ENCODE data around the gene HP. TPM values are rescaled to one million over a fixed set of nuclear protein-coding genes. Genes with fewer than 3 reads are reported as not detected.

HP gene
- total and polyA plus RNA-seq, 4 donors = 8.0 to 1,570 (median 561) TPM

GRCh38 chr16:72014675-72015074 lies 39.6 kb upstream of the HP start:
- no peaks in the 10 kb centered on the region for H3K9me3 ChIP-seq (ENCODE audit: control insufficient read depth in 4 of 4, insufficient read depth in 3 of 4, low read length in 3 of 4)
- H3K27ac ChIP-seq (ENCODE audit: low read depth in 1 of 2, low read length in 1 of 2) = peak overlapping the region in 1 of 2 donors; percentile 69
- TF ChIP-seq CTCF (IDR thresholded peaks at IDR 0.05; ENCODE audit: control extremely low read depth, extremely low read depth) = no peak
- ATAC-seq (ENCODE audit: insufficient read depth, low FRiP score) = no peak
- 89 to 92% methylated on average over 8 of the region's 8 CpGs for WGBS, 2 donors
- H3K4me3 ChIP-seq = no peak overlapping the region
- peaks cover 0 to 13% (median 0%) of the 10 kb centered on the region in 5 donors for H3K4me1 ChIP-seq (ENCODE audit: control insufficient read depth in 5 of 5, insufficient read depth in 5 of 5, low read length in 5 of 5)
- DNase-seq = no peak
- H3K27me3 ChIP-seq (ENCODE audit: control insufficient read depth in 3 of 3, insufficient read depth in 3 of 3, low read length in 2 of 3) = no peaks in the 10 kb centered on the region
- H3K9ac ChIP-seq (ENCODE audit: insufficient read depth in 1 of 2, low read length in 2 of 2) = no peak overlapping the region
- peaks cover 3 to 12% (median 12%) of the 10 kb centered on the region in 4 donors for H3K36me3 ChIP-seq (ENCODE audit: control insufficient read depth in 4 of 4, insufficient read depth in 4 of 4, low read length in 4 of 4)

- Histone ChIP-seq H3K36me3 (ENCODE audit: control insufficient read depth in 4 of 4, insufficient read depth in 4 of 4, low read length in 4 of 4) (peaks cover 3 to 12% (median 12%) of the 10 kb centered on the region in 4 donors), H3K4me1 (ENCODE audit: control insufficient read depth in 5 of 5, insufficient read depth in 5 of 5, low read length in 5 of 5) (peaks cover 0 to 13% (median 0%) of the 10 kb centered on the region in 5 donors), H3K27me3 (ENCODE audit: control insufficient read depth in 3 of 3, insufficient read depth in 3 of 3, low read length in 2 of 3) (no peaks in the 10 kb centered on the region), H3K27ac (ENCODE audit: low read depth in 1 of 2, low read length in 1 of 2) (no peak overlapping the region), H3K9me3 (ENCODE audit: control insufficient read depth in 4 of 4, insufficient read depth in 3 of 4, low read length in 3 of 4) (no peaks in the 10 kb centered on the region), H3K9ac (ENCODE audit: insufficient read depth in 1 of 2, low read length in 2 of 2) (no peak overlapping the region), H3K4me3 (no peak overlapping the region)
- no peak for ATAC-seq (ENCODE audit: insufficient read depth, low FRiP score)
- TF ChIP-seq CTCF (IDR thresholded peaks at IDR 0.05; ENCODE audit: control extremely low read depth, extremely low read depth) = no peak
- WGBS, 2 donors = 84 to 86% methylated on average over 3 of the region's 3 CpGs
- no peak for DNase-seq
Observed at GRCh38 chr16:72015124-72015523, 39.2 kb upstream of the HP start.

- H3K9ac ChIP-seq (ENCODE audit: insufficient read depth in 1 of 2, low read length in 2 of 2) = no peak overlapping the region
- WGBS, 2 donors = 93 to 95% methylated on average over 9 of the region's 9 CpGs
- no peak overlapping the region for H3K4me3 ChIP-seq
- peaks cover 0 to 13% (median 0%) of the 10 kb centered on the region in 5 donors for H3K4me1 ChIP-seq (ENCODE audit: control insufficient read depth in 5 of 5, insufficient read depth in 5 of 5, low read length in 5 of 5)
- TF ChIP-seq CTCF (IDR thresholded peaks at IDR 0.05; ENCODE audit: control extremely low read depth, extremely low read depth) = no peak
- ATAC-seq (ENCODE audit: insufficient read depth, low FRiP score) (no peak), DNase-seq (no peak)
- peaks cover 4 to 26% (median 16%) of the 10 kb centered on the region in 4 donors for H3K36me3 ChIP-seq (ENCODE audit: control insufficient read depth in 4 of 4, insufficient read depth in 4 of 4, low read length in 4 of 4)
- no peaks in the 10 kb centered on the region for H3K27me3 ChIP-seq (ENCODE audit: control insufficient read depth in 3 of 3, insufficient read depth in 3 of 3, low read length in 2 of 3)
- H3K27ac ChIP-seq (ENCODE audit: low read depth in 1 of 2, low read length in 1 of 2) = peak overlapping the region in 1 of 2 donors; percentile 27
- H3K9me3 ChIP-seq (ENCODE audit: control insufficient read depth in 4 of 4, insufficient read depth in 3 of 4, low read length in 3 of 4) = no peaks in the 10 kb centered on the region
Observed at GRCh38 chr16:72018470-72018869, 35.8 kb upstream of the HP start.

- Histone ChIP-seq H3K9ac (ENCODE audit: insufficient read depth in 1 of 2, low read length in 2 of 2) (no peak overlapping the region), H3K4me3 (no peak overlapping the region), H3K27me3 (ENCODE audit: control insufficient read depth in 3 of 3, insufficient read depth in 3 of 3, low read length in 2 of 3) (no peaks in the 10 kb centered on the region), H3K36me3 (ENCODE audit: control insufficient read depth in 4 of 4, insufficient read depth in 4 of 4, low read length in 4 of 4) (peaks cover 12 to 34% (median 20%) of the 10 kb centered on the region in 4 donors), H3K9me3 (ENCODE audit: control insufficient read depth in 4 of 4, insufficient read depth in 3 of 4, low read length in 3 of 4) (no peaks in the 10 kb centered on the region), H3K4me1 (ENCODE audit: control insufficient read depth in 5 of 5, insufficient read depth in 5 of 5, low read length in 5 of 5) (peaks cover 0 to 6% (median 0%) of the 10 kb centered on the region in 5 donors), H3K27ac (ENCODE audit: low read depth in 1 of 2, low read length in 1 of 2) (no peak overlapping the region)
- no peak for DNase-seq
- TF ChIP-seq CTCF (IDR thresholded peaks at IDR 0.05; ENCODE audit: control extremely low read depth, extremely low read depth) = no peak
- 89% methylated on average over 15 of the region's 15 CpGs for WGBS, 2 donors
- ATAC-seq (ENCODE audit: insufficient read depth, low FRiP score) = no peak
Observed at GRCh38 chr16:72021043-72021442, 33.3 kb upstream of the HP start.

Data from lung (tissue), 12 donors.